GM19372 (cell line): ENCODE results near the gene ZNF621.

ENCODE experiments used
- ATAC-seq: cut with Tn5 transposase; IDR thresholded peaks from one replicate; pipeline ENCODE4 v1.9.1; 2021; ENCODE audit warnings: mild to moderate bottlenecking, low read depth, moderate library complexity; ENCODE audit not compliant: unreplicated experiment

ZNF621 gene

GRCh38 chr3:40524568-40525285 lies at the start of gene ZNF621:
TSS of gene ZNF621 (plus strand) at chr3:40524960. CDS start at chr3:40525841, 881 bp downstream.
- ATAC-seq = peak; percentile 99

- ATAC-seq = peak; percentile 76
These were observed 48.0 kb upstream of the ZNF621 start, which contains the start of gene ZNF619 for GRCh38 chr3:40476478-40477470. TSS of gene ZNF619 (plus strand) at chr3:40477122. CDS start at chr3:40477980, 858 bp downstream.

GRCh38 chr3:40477666-40478065 lies 47.1 kb upstream of the ZNF621 start:
- ATAC-seq = no peak

GRCh38 chr3:40487172-40487571 lies 37.6 kb upstream of the ZNF621 start:
- ATAC-seq = no peak

GRCh38 chr3:40490916-40491315 lies 33.8 kb upstream of the ZNF621 start:
- no peak for ATAC-seq

- no peak for ATAC-seq
These were observed 30.1 kb upstream of the ZNF621 start for GRCh38 chr3:40494698-40495097.

- no peak for ATAC-seq
These were observed 27.5 kb upstream of the ZNF621 start for GRCh38 chr3:40497288-40497687.

GRCh38 chr3:40499952-40500351 lies 24.8 kb upstream of the ZNF621 start:
- ATAC-seq = no peak

- no peak for ATAC-seq
These were observed 22.7 kb upstream of the ZNF621 start for GRCh38 chr3:40502034-40502433.

GRCh38 chr3:40504636-40505430 lies 19.9 kb upstream of the ZNF621 start:
- no peak for ATAC-seq

GRCh38 chr3:40505599-40506462 lies 18.9 kb upstream of the ZNF621 start, which contains the start of gene ZNF620:
TSS of gene ZNF620 (plus strand) at chr3:40506039. CDS start at chr3:40506353, 314 bp downstream.
- ATAC-seq = peak; percentile 72

- no peak for ATAC-seq
These were observed 13.6 kb upstream of the ZNF621 start for GRCh38 chr3:40511031-40511718.

GRCh38 chr3:40516201-40516600 lies 8.6 kb upstream of the ZNF621 start:
- no peak for ATAC-seq

- ATAC-seq = no peak
These were observed 6.7 kb upstream of the ZNF621 start for GRCh38 chr3:40518067-40518466.

- no peak for ATAC-seq
These were observed 5.9 kb upstream of the ZNF621 start for GRCh38 chr3:40518848-40519247.

GRCh38 chr3:40521254-40521653 lies 3.5 kb upstream of the ZNF621 start:
- ATAC-seq = no peak

GRCh38 chr3:40523781-40524180 lies 979 bp upstream of the ZNF621 start:
- ATAC-seq = no peak

- peak; percentile 2 for ATAC-seq
These were observed 565 bp upstream of the ZNF621 start for GRCh38 chr3:40524222-40524567.

- ATAC-seq = no peak
These were observed 3.7 kb downstream of the ZNF621 start for GRCh38 chr3:40528426-40528825.
